ENCODE data around the gene FABP3.

DNA sequence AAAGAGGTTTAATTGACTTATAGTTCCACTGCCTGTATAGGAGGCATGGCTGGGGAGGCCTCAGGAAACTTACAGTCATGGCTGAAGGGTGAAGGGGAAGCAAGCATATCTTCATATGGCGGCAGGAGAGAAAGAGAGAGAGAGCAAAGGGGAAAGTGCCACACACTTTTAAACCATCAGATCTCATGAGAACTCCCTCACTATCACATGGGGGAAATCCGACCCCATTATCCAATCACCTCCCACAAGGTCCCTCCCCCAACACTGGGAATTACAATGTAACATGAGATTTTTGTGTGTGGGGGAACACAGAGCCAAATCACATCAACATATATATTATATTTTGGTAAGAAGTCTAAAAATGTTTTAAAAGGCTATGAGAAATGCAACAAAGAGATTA lies 27.2 kb downstream of the FABP3 start:
- TF ChIP-seq CTCF (IDR thresholded peaks at IDR 0.05) (no peak), POLR2AphosphoS5 (IDR thresholded peaks at IDR 0.05; ENCODE audit: insufficient read depth in 1 of 2, low read depth in 1 of 2) (no peak)
